ENCODE data around the gene MAST2.
"Not testable (repeated sequence)": the region's sequence is repeated elsewhere in the genome, so short reads cannot be mapped to it uniquely, and the experiment has no call there.

The MAST2 gene

DNA sequence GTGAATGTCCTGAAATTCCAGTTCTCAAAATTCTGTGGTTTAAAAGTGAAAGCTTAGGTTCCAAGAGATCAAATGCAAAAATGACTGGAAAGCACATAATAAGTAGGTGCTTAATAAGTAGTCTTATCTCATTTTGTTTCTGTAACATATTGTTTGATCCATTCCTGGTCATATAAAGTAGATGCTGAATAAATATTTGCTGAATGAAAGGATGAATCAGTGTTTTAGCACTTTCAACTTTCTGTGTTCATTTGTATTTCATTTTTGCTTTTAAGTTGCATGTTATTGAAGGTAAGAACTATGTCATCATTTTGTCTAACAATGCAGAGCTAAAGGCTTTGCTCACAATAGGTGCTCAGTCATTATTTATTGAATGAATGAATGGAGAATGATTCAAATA lies 6.3 kb downstream of the MAST2 start:
- DNase-seq (ENCODE audit: low read depth in 4 of 4, low spot score in 1 of 4): no peak

DNA sequence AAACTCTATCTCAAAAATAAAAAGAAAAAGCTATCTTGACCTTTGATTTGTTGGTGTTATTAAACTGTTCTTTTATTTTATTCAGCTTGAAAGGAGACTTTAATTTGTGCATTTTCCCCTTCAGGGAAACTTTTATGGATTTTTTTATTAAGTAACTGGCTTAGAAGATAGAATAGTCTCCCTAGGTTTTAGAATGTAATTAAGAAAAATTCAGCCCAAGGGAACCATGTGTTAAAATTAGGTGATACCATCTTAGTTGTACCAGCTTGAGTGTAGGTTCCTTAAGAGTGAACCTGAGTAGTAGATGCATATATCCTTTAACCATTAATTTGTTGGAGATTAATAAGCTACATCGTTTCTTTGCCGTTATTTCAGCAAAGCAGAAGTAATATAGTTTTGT lies 11.4 kb downstream of the MAST2 start:
- DNase-seq (ENCODE audit: low read depth in 4 of 4, low spot score in 1 of 4): no peak

GRCh38 chr1:45815667-45816458 lies 12.5 kb downstream of the MAST2 start:
- DNase-seq (ENCODE audit: low read depth in 4 of 4, low spot score in 1 of 4): no peak

- DNase-seq (ENCODE audit: low read depth in 4 of 4, low spot score in 1 of 4): no peak
Observed at GRCh38 chr1:45820173-45820572, 16.8 kb downstream of the MAST2 start.

- no peak for DNase-seq (ENCODE audit: low read depth in 4 of 4, low spot score in 1 of 4)
Observed at GRCh38 chr1:45820788-45821187, 17.4 kb downstream of the MAST2 start.

GRCh38 chr1:45822644-45823043 lies 19.2 kb downstream of the MAST2 start:
- DNase-seq (ENCODE audit: low read depth in 4 of 4, low spot score in 1 of 4): no peak

DNA sequence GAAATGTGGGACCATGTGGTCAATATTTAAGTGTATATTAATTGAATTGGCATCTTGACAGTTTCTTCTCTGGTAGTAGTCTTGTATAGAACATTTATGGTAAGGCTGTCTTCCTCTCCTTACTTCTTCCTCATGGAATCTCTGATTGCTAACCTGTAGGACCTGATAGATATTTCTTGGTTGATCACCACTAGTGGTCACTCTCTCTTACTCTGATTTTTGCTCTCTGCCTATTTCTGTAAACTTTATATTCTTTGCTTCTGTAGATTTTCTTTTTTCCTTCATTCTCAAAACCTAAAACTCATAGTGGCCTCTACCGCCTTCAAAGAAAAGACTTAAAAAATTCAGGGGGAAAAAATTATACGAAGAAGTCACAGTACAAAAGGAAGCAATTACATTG lies 21.2 kb downstream of the MAST2 start:
- no peak for DNase-seq (ENCODE audit: low read depth in 4 of 4, low spot score in 1 of 4)

GRCh38 chr1:45827256-45827655 lies 23.8 kb downstream of the MAST2 start:
- no peak for DNase-seq (ENCODE audit: low read depth in 4 of 4, low spot score in 1 of 4)

- no peak for DNase-seq (ENCODE audit: low read depth in 4 of 4, low spot score in 1 of 4)
Observed at GRCh38 chr1:45828841-45829240, 25.4 kb downstream of the MAST2 start.

DNA sequence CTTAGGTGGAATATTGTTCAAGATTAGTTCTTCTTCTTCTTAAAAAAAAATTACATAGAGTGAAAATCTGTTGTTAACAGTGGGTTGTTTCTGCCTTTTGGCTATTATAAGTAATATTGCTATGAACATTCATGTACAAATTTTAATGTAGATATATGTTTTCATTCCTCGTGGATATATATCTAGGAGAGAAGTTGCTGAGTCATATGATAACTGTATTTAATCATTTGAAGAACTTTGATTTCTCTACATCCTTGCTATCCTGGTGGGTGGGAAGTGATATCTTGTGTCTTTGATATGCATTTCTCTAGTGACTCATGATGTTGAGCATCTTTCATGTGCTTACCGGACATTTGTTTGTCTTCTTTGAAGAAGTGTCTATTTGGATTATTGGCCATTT lies 29.9 kb downstream of the MAST2 start:
- no peak for DNase-seq (ENCODE audit: low read depth in 4 of 4, low spot score in 1 of 4)

DNA sequence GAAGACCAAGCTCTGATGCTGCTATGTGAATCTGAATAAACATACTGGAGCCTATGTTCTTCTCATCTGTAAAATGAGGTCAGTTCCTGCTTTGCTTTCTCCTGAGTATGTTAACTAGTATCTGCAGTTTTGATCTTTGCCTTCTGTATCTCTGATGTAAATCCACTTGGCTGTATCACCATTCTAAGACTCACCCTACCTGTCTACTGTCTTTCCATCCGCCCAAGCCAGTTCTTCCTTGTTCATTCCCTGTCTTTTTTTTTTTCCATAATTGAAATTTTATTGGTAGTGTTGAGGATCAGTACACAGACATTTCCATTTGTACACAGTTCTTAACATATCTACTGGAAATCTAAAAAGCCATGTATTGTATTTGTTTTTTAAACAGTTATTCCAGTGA lies 31.3 kb downstream of the MAST2 start:
- DNase-seq (ENCODE audit: low read depth in 4 of 4, low spot score in 1 of 4): no peak

GRCh38 chr1:45836451-45836850 lies 33.0 kb downstream of the MAST2 start:
- no peak for DNase-seq (ENCODE audit: low read depth in 4 of 4, low spot score in 1 of 4)

DNA sequence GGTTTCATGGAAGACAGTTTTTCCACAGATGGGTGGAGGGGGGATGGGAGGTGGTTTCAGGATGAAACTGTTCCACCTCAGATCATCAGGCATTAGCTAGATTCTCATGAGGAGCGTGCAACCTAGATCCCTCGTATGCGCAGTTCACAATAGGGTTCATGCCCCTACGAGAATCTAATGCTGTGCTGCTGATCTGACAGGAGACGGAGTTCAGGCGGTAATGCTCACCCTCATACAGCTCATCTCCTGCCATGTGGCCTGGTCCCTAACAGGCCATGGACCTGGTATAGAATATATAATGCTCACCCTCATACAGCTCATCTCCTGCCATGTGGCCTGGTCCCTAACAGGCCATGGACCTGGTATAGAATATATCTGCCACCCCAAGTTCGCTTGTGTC lies 33.4 kb downstream of the MAST2 start:
- DNase-seq (ENCODE audit: low read depth in 4 of 4, low spot score in 1 of 4): not testable (repeated sequence)

GRCh38 chr1:45838322-45838721 lies 34.9 kb downstream of the MAST2 start:
- DNase-seq (ENCODE audit: low read depth in 4 of 4, low spot score in 1 of 4): not testable (repeated sequence)

DNA sequence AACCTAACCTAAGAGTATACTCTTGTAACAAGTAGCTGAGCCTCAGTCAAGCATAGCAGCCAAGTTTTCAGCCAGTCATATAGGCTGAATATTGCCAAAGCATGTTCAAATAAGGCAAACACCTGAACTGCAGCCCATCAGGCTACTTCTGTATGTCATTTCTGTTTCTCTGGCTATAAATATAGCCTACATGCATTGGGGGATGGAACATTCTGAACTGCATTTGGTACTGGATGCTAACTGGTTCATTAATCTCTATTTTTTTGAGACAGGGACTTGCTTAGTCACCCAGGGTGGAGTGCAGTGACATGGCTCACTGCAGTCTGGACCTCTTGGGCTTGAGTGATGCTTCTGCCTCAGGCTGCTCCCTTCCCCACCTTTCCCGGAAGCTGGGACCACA lies 37.3 kb downstream of the MAST2 start:
- no peak for DNase-seq (ENCODE audit: low read depth in 4 of 4, low spot score in 1 of 4)

- DNase-seq (ENCODE audit: low read depth in 4 of 4, low spot score in 1 of 4): no peak
Observed at GRCh38 chr1:45842786-45843185, 39.4 kb downstream of the MAST2 start.

DNA sequence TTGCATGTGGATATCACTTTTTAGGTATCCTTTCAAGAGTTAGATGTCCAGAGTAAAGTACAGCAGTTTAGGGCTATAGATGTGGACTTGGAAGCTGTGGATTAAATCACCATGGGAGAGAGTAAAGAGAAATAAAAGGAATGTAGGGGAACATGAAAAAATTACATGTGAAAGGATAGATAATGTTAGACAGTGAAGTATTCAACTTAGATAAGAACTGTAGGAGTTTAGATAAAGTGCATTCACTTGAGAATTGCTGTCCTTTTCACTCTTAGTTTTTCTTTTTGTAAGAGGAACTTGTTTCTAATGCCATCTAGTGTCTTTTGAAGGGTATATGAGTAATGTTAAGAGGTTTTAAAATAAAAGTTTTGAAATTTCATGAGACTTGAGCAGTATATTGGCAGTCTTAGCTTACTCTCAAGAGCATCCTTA lies 40.1 kb downstream of the MAST2 start:
- no peak for DNase-seq (ENCODE audit: low read depth in 4 of 4, low spot score in 1 of 4)

GRCh38 chr1:45844000-45844399 lies 40.6 kb downstream of the MAST2 start:
- not testable (repeated sequence) for DNase-seq (ENCODE audit: low read depth in 4 of 4, low spot score in 1 of 4)

GRCh38 chr1:45846931-45847330 lies 43.5 kb downstream of the MAST2 start:
- no peak for DNase-seq (ENCODE audit: low read depth in 4 of 4, low spot score in 1 of 4)

GRCh38 chr1:45848097-45848496 lies 44.7 kb downstream of the MAST2 start:
- no peak for DNase-seq (ENCODE audit: low read depth in 4 of 4, low spot score in 1 of 4)

DNA sequence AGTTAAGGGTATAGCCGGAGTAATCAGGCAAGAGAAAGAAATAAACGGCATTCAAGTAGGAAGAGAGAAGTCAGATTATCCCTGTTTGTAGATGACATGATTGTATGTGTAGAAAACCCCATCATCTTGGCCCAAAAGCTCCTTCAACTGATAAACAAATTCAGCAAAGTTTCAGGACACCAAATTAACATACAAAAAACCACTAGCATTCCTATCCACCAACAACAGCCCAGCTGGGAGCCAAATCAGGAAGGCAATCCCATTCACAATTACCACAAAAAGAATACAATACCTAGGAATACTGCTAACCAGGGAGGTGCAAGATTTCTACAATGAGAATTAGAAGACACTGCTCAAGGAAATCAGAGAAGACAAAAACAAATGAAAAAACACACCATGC lies 45.3 kb downstream of the MAST2 start:
- no peak for DNase-seq (ENCODE audit: low read depth in 4 of 4, low spot score in 1 of 4)

- no peak for DNase-seq (ENCODE audit: low read depth in 4 of 4, low spot score in 1 of 4)
Observed at GRCh38 chr1:45850017-45850416, 46.6 kb downstream of the MAST2 start.

- no peak for DNase-seq (ENCODE audit: low read depth in 4 of 4, low spot score in 1 of 4)
Observed at GRCh38 chr1:45854724-45855123, 51.3 kb downstream of the MAST2 start.

All from stimulated activated CD4-positive, alpha-beta T cell treated with anti-CD3 and anti-CD28 coated beads, Interleukin-1b, Interleukin-23, amount 100 ng/mL, for 24 hours (primary cell).